NCI-H2227 (cell line): ENCODE data around the gene FAM83F.

Experiments
- DNase-seq: peaks from one replicate; lab custom pipeline; 2025; ENCODE audit not compliant: unreplicated experiment; lab: John Stamatoyannopoulos, UW

Gene FAM83F

DNA sequence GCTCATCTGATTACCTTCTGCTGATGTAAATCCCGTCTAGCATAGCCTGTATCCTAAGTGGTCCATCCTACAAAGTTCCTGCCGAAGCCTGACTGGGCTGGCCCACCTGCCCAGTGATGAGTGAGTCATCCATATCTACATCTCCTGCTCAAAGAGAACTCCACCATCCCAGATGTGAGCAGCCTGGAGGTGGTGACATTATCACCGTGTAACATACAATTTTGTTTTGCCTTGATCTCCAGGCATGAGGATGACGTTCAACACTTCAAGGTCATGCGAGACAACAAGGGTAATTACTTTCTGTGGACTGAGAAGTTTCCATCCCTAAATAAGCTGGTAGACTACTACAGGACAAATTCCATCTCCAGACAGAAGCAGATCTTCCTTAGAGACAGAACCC, 29.0 kb upstream of the FAM83F start:
- no peak for DNase-seq

- DNase-seq, result no peak
Observed at GRCh38 chr22:39966470-39966869, 28.3 kb upstream of the FAM83F start.

DNA sequence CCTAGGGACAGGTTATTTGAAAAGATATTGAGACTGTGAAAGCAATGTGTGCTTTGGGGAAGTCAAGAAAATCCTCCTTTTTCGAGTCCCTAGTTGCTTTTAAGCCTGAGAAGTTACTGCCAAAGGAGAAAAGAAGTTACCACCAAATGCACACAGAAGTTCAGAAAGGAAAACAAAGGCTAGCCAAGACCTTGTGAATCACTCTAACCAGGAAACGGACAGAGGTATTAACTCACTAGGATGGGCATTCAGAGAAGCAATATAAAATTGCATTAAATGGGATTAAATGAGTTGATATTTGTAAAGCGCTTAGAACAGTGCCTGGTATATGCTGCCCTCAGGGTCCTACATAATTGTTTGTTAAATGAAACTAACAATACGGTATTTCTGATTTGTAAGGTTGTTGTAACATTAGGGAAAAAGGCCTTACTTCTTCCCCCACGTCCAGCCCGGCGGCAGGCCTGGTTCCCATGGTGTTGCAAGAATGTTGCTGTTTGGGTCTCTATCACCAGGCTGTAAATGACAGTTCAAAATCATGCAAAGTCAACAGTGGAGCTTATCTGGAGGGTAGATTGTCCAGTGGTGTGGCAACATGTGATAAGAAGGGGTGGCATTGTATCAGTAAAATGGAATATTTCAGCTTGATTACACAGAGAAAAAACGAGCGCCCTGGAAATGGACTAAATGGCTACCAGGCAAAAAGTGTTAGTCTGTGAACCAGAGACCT, 27.5 kb upstream of the FAM83F start:
- DNase-seq, result no peak

DNA sequence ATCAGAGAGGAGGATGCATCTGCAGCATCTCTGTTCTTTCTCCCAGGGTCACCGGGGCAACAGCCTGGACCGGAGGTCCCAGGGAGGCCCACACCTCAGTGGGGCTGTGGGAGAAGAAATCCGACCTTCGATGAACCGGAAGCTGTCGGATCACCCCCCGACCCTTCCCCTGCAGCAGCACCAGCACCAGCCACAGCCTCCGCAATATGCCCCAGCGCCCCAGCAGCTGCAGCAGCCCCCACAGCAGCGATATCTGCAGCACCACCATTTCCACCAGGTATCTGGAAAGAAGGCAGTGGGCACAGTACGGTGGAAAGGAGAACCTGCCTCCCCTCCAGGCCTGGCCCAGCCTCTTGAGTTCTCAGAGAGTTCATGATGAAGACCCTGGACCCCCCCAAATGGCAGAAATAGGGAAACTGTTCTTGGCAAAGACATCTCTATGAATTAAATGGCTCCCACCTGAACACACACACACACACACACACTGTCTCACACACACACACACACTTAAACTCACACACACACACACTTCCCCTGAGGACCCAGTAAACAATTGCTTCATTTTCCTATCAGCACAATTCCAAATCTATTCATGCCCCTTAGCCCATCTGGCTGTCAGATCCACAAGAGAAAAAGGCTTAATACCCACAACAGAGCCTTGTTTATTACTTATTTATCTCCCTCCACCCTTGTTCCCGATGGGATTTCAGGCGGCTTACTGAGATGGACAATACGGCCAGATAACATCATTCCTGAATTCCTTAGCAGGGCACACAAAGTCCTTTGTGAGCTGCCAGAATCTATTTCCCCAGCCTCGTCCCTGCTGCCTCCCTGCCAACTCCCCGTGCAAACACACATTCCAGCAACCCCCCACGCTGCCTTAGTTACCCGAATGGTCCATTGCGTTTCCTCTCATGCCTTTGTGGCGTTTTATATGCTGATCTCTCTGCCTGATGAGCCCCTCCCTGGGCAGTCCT, 26.5 kb upstream of the FAM83F start:
- DNase-seq, result no peak

- DNase-seq, result no peak
Observed at GRCh38 chr22:39970742-39971141, 24.0 kb upstream of the FAM83F start.

DNA sequence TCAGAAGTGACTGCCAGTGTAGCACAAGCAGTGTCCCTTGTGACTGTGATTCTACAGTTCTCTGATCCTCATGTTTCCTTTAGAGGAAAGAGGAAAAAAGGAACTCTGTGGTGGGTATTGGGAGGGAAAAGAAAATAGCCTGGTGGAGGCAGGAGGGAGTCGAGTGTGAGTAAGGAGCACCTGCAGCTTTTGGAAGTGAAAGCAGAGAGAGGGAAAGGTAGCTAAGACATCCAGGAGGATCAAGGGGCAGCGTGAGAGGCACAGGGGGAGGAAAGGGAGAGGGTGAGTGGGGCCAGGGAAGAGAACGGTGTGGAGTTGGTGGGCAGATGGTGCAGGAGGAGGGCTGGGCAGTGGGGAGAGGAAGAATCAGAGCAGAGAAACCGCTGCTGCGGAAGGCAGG, 22.1 kb upstream of the FAM83F start:
- no peak for DNase-seq

DNA sequence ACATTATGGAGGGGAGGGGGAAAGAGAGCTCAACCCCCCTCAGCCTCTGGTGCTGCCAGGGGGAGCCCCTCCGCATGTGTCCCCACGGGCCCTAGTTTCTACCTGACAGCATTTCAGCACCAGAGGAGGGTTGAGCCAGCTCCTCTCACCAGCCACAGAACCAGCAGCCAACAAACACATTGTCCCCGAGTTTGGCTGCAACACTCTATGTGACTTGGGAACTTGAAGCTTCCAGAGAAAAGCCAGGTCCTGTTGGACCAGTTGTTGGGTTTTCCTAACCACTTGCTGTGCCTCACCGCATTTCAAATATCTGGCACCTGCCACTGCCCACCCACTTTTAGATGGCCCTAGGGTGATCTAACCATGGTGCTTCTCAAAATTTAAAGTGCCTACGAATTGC, 21.1 kb upstream of the FAM83F start:
- no peak for DNase-seq

- no peak for DNase-seq
Observed at GRCh38 chr22:39974065-39974464, 20.7 kb upstream of the FAM83F start.

DNA sequence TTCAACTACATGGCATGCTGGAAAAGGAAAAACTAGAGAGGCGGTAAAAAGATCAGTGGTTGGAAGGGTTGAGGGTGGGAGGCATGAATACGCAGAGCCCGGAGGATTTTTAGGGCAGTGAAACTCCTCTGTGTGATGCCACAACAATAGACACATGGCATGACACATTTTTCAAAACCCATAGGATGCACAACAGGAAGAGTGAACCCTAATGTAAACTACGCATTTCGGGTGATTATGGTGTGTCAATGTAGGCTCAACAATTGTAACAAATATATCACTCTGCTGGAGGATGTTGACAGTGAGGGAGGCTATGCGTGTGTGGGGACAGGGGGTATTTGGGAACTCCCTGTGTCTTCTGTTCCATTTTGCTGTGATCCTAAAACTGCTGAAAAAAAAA, 15.7 kb upstream of the FAM83F start:
- DNase-seq, result no peak

- DNase-seq, result no peak
Observed at GRCh38 chr22:39979458-39979857, 15.3 kb upstream of the FAM83F start.

DNA sequence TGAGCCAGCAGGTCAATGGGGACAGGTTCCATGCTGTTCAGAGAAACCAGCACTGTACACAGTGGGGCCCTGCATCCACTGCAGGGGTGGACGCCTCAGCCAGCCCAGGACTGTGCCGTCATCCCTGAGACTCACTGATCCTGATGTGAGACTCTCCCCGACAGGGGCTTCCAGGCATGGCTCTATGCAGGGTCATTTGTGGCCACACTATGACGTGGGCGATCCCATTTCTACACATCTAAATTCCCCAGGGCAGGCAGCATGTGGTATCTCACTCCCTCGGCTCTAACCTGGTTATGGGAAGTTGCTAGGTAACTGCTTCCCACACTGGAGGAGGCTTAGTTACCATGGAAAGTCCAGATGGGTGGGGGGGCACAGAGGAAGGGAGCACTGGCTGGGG, 14.2 kb upstream of the FAM83F start:
- DNase-seq, result no peak

DNA sequence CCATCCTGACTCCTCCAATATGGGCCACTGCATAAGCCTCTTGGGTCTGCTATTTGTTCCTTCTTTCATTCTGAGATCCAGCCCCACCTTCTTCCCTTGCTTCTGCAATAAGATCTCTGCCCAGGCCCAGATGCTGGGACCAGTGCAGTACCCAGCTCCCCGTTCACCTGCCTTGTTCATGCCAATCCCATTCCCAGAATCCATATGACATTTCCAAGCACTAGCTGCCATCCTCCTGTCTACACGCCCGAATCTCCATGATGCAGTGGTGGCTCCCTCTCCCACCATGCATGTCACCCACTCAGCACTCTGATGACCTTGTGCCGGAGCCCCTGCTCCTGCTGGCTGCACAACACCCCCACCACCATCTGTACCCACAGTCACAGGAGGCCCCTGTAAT, 11.4 kb upstream of the FAM83F start:
- no peak for DNase-seq

DNA sequence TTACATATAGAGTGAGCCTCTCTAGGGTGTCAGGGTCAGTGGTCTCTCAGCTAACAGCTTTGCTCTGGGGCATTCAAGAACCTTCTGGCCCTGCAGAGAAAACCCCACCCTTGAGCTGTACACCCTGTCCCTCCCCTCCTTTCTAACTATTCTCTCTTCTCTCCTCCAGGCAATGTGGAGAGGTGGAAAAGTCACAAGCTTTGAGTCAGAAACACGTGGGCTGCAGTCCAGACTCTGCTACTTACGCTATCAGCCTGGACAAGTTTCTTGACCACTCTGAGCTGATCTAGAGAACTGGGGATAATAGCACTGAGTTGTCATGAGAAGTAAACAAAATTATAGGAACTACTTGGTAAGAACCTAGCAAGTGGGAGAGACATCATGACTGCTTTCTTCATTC, 10.7 kb upstream of the FAM83F start:
- no peak for DNase-seq

DNA sequence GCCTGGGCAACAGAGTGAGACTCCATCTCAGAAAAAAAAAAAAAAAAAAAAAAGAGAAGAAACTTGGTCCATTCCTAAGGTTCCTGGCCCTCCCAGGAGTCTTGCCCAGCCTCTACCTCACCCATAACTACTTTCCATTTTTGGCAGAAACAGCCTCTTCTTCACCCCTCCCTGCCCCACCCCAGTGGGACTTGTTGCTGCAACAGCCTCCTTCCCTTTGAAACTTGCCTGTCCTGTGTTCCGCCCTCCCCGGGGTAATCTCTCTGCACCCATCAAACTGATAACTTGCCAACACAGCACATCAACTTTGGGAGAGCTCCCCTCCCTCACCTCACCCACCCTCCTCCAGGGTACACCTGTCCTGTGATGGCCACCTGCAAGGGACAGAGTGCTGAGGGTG, 10.0 kb upstream of the FAM83F start:
- DNase-seq, result no peak

DNA sequence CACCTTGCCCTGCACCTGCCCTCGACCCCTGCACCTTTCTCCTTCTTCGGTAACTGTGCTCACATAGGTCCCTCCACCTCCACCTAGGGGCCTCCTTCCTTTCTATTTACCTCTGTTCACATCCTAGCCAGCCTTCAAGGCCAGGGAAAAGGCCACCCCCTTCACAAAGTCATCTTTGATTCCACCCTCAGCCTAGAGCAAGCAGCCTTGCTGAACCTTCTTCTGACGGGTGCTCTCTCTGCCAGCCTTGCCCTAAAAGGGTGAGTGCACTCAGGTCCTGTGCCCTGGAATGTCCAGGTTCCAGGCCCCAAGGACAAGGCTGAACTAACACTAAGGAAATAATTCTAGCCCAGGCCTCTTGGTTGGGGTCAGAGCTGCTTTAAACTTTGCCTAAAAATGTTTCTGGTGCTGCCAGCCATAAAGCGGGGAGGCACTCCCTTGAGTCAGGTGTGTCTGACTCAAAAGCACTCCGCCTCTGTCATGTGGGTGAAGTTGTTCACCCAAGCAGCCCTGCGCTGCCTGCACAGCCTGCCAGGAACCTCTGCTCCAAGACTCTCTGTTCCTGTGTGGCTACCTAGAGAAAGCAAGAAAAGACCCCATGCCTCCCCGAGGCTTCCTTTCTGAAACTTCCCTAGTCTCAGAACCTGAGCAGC, 9.2 kb upstream of the FAM83F start:
- DNase-seq, result no peak

DNA sequence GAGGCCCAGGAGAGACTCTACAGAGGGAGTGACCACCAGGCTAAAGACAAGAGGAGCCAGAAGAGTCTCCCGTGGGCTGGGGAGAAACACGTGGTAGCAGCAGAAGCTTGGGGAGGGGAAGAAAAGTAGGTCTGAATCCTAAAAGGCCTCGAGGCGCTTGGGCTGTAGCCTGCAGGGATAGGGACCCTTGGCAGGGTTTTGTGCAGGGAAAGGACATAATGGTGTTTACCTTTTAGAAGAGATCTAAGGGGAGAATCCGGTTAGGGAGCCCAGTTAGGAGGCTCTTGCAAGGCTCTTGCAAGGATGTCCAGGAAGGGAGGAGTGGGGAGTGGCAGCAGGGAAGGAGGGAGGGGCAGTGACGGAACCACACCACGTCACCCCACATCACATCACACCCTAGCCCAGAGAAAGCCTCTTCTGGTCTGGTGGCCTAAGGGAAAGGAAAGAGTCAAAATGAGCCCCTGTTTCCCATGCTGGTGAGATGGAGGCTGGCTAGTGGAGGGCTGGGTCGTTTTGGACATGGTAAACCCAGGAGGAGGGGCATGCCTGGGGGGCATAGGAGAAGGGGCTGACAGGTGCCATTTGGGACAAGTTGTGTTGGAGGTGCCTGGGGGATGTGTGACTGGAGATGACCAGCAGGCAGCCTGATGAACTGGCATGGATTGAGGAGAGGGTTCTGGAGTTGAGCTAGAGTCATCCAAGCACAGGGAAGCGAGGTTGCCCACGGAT, 6.2 kb upstream of the FAM83F start:
- DNase-seq, result no peak

- DNase-seq, result no peak
Observed at GRCh38 chr22:39989633-39990032, 5.1 kb upstream of the FAM83F start.

DNA sequence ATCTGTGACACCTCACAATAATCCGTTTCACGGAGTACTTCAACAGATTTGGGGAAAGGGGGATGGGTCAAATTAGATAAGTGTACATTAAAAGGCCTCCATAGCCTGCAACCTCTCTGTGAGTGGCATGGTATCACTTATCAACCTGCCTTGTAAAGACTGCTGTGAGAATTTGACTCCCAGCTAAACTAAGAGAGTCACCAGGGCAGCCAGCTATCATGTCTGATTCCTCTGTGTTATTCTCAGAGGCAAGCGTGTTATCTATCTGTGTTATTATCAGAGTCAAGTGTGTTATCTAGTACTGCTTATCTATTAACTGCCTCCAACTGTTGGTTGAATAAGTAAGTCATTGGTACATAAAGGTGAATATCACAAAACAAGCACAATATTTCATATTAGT, 4.1 kb upstream of the FAM83F start:
- no peak for DNase-seq

DNA sequence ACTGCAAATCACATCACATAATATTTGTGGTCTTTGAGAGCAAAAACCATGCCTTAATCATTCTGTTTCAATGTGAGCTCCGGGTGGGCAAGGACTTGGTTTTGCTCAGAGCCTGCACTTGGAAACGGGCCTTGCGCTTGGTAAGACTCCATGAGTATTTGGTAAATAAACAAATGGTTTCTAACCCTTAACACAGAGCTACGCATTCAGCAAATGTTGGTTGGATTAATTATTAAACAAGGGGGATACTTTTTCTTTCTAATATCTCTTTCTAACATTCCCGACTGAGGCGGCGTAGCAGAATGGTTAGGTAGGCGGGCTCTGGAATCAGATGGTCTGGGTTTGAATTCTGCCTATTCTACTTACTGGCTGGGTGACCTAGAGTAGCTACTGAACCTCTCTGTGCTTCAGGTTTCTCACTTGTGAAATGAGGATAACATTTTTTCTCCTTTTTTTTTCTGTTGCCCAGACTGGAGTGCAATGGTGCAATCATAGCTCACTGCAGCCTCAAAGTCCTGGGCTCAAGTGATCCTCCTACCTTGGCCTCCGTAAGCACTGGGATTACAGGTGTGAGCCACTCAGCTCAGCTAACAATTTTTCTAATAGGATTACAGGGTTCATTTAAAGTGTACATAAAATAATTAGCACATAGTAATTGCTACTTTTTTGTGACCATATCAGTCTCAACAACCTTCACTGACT, 3.4 kb upstream of the FAM83F start:
- DNase-seq, result no peak

GRCh38 chr22:39992088-39992826, 2.5 kb upstream of the FAM83F start:
- DNase-seq, result no peak
